HG02678 (cell line): ENCODE measurements around the gene C9orf40.

Experiments used
- ATAC-seq: cut with Tn5 transposase; IDR thresholded peaks from one replicate; pipeline ENCODE4 v1.9.1; 2021; ENCODE audit warnings: mild to moderate bottlenecking, moderate library complexity; ENCODE audit not compliant: unreplicated experiment

C9orf40 gene, protein sequence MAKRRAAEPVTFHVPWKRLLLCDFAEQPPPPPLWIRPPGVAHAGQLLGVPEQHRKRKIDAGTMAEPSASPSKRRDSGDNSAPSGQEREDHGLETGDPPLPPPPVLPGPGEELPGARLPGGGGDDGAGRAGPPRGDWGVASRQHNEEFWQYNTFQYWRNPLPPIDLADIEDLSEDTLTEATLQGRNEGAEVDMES

DNA sequence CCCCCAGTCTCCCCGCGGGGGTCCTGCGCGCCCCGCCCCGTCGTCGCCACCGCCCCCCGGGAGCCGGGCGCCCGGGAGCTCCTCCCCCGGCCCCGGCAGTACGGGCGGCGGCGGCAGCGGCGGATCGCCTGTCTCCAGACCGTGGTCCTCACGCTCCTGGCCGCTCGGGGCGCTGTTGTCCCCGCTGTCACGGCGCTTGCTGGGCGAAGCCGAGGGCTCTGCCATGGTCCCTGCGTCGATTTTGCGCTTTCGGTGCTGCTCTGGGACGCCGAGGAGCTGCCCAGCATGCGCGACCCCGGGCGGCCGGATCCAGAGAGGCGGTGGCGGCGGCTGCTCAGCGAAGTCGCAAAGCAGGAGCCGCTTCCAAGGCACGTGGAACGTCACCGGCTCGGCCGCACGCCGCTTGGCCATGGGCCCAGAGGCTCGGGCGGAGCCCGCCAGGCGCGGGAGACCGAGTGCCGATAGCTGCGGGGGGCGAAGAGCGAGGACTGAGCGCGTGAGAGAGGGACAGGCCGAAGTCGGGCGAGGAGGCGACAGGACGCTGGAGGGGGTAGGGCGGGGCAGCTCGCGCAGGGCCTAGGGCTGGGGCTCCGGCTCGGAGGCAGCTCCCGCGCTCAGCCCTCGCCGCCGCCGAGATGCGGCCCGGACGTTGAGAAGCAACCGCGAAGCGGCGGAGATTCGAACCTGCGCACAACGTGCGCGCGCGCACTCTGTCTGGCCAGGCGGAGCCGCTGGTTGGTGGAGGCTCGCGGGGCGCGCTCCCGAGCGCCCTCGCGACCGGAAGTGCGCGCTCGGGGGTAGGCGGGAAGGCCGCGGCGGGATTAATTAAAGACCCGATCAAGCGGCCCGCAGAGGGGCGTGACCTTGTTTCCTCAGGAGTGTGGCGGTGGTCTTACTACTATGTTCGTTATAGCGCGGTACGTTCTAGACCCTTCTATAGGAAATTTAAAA is at the start of gene C9orf40:
Gene C9orf40 (minus strand): TSS at position 712 of the 951 bp plus-strand sequence. CDS start 301 bp downstream, at position 411.
- ATAC-seq: peak; percentile 90

DNA sequence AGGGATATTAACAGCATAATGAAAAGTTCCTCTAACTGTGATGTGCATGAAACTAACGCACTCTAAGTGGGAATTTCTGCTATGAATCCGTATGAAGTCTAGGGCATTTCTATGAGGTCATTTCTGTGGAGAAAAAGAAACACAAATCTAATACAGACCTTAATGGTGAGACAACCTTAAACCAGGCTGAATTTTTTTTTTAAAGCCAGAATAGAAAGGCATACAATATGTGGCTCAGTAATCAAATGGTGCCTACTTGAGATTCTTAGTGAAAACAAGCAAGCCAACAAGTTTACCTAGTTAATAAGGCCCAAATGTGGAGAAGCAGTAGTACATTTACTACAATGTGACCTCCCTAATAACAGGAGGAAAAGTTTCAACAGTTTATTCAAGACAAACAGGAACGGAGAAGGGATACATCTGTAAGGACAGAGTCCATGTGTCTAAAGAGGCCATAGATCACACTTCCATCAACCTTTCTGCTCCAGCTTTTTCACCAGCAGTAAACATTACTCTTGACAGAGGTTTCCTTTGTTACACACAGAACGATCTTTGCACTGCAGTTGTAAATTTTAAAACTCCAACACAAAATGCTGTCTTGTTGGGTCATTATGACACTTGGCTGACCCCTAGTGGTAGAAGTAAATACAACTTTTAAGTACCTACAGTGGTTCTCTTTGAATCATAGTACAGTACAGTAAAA is 49.2 kb upstream of the C9orf40 start:
- ATAC-seq: peak; percentile 90

GRCh38 chr9:75000835-75001234 is 48.1 kb upstream of the C9orf40 start:
- peak; percentile 53 for ATAC-seq

GRCh38 chr9:74985041-74985440 is 32.3 kb upstream of the C9orf40 start:
- ATAC-seq: no peak

DNA sequence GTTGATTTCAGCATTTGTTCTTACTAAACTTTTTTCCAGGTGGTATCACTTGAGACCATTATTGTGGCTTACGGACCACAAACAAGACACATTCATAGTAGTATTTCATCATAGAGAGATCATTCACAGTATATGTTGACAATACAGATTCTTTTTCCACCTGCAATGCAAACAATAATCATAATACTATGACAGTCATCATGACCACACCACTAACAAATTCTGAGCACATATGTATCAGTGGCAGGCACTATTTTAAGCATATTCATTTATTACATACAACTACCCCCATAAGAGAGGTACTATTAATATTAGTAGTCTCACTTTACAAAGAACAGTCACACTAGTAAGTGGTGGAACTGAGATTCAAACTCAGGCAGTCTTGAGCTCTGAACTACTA is 31.0 kb upstream of the C9orf40 start:
- no peak for ATAC-seq

- no peak for ATAC-seq
Observed at GRCh38 chr9:74979844-74980243, 27.1 kb upstream of the C9orf40 start.

- ATAC-seq: no peak
Observed at GRCh38 chr9:74977287-74977686, 24.6 kb upstream of the C9orf40 start.

DNA sequence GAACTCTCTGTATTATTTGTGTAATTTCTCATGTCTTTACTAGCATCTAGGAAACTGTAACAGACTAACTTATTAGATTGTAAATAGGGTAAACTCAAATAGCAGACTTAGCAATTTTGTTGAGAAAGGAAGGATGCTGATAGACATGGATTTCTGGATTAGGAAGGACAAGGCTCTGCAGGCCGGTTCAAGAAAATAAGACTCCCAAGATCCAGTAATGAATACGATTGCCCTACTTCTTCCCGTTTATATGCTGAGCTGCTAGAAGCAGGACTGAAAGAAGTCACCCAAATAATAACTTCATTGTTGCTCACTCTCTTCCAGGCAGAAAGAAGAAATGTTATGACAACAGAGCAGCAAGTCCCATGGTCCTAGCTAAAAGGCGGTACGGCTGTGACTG is 22.8 kb upstream of the C9orf40 start:
- ATAC-seq: no peak

DNA sequence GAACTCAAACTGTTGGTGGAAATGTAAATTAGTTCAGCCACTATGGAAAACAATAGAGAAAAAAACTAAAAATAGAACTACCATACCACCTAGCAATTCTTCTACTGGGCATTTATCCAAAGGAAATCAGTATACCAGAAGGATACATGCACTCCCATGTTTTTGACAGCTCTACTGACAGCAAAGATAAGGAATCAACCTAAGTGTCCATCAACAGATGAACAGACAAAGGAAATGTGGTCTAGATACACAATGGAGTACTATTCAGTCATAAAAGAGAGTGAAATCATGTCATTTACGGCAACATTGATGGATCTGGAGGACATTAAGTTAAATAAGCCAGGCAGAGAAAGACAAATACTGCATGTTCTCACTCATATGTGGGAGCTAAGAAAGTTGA is 21.8 kb upstream of the C9orf40 start:
- no peak for ATAC-seq

GRCh38 chr9:74973714-74974113 is 21.0 kb upstream of the C9orf40 start:
- ATAC-seq: no peak

DNA sequence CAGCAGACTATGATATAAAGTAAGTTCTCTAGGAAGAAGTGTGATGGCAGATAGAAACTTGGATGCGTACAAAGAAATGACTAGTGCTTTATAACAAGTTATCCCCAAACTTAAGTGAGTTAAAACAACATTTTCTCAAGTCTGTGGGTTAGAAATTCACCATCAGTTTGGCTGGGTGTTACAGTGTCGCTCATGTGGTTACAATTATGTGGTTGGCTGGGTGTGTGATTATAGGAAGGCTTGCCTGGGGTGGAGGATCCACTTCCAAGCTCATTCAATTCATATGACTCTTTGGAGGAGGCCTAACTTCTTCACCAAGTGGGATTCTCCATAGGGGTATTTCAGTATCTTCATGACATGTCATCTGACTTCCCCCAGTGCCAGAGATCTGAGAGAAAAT is 10.3 kb upstream of the C9orf40 start:
- no peak for ATAC-seq

DNA sequence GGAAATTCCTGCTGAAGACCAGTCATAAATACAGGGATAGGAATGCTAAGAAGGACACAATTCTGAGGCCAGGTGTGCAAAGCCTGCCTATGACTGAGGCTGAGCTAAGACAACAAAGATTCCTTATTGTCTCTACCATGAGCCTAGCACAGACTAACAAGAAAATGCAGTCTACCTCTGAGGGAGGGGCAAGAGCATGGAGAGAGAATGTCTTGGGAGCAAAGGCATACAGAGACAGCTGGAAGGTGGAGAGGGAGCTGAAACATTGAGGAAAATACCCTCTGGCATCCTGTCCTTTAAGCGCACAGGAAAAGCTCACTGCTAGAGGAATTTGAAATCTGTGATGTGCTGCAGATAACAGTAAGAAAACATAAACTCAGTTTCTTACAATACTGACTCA is 8.8 kb upstream of the C9orf40 start:
- no peak for ATAC-seq

- no peak for ATAC-seq
Observed at GRCh38 chr9:74960561-74960960, 7.8 kb upstream of the C9orf40 start.

DNA sequence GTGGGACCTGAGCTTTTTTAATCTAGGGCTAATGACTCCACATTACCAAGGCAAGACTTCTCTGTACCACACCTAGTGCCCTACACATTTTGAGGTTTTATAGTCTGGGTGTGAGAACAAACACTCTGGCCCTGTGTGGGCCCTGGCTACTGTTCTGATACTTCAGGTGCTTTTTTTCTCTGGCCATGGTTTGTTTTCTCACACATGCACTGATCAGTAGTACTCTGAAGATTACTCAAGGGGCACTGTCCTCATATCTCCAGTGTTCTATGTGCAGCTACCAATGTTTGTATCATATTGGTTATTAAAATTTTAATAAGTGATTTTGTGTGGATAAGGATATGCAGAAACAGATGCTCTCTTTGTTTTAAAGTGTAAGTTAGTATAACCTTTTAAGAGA is 5.9 kb upstream of the C9orf40 start:
- no peak for ATAC-seq

GRCh38 chr9:74953235-74953751 is 581 bp upstream of the C9orf40 start:
- no peak for ATAC-seq

GRCh38 chr9:74951725-74952151 is 974 bp downstream of the C9orf40 start:
- ATAC-seq: peak; percentile 37

DNA sequence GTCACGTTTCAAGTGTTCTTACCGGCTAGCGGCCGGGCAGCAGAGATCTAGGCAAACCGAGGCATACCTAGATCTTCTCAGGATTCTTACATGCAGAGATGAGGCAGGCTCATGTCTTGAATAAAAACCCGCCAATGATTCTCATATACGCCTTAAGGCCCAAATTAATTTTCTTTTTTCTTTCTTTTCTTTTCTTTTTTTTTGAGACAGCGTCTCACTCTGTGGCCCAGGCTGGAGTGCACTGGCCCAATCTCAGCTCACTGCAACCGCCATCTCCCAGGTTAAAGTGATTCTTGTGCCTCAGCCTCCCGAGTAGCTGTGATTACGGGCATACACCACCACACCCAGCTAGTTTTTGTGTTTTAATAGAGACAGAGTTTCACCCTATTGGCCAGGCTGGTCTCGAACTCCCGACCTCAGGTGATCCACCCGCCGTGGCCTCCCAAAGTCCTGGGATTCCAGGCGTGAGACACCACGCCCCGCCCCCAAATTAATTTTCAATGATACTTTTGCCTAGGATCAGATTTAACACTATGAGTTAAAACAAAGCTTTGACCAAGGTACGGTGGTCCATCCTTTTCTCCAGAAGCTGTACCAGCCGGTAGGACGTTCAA is 1.5 kb downstream of the C9orf40 start:
- no peak for ATAC-seq

- ATAC-seq: no peak
Observed at GRCh38 chr9:74949859-74950855, 2.6 kb downstream of the C9orf40 start.

DNA sequence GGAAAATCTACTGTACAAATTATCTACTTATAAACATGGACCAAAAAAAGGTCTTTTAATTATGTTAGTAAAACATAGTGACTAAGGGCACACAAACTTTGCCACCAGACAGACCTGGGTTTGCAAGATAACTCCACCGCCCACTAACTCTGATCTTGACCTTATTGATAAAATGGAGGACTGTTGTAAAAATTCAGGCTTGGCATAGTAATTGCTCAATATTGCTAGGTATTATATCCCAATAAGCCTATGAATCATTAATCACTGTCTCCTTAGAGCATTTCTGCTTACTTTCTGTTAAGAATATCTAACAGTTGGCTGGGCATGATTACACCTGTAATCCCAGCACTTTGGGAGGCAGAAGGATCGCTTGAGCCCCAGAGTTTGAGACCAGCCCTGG is 3.8 kb downstream of the C9orf40 start:
- no peak for ATAC-seq

- no peak for ATAC-seq
Observed at GRCh38 chr9:74946686-74947085, 6.0 kb downstream of the C9orf40 start.
